Erythroblast (primary cell): Measurements from ENCODE around the gene P2RY14.

Source experiments
- GATA1 ChIP-seq: IDR thresholded peaks from 2 replicates; pipeline ENCODE4 v1.6.1; 2011; ENCODE audit warnings: low read depth, mild to moderate bottlenecking, control low read depth, low read length, moderate library complexity
- POLR2A ChIP-seq: IDR thresholded peaks from 2 replicates; pipeline ENCODE4 v1.6.1; 2011; ENCODE audit warnings: mild to moderate bottlenecking, low read length

DNA sequence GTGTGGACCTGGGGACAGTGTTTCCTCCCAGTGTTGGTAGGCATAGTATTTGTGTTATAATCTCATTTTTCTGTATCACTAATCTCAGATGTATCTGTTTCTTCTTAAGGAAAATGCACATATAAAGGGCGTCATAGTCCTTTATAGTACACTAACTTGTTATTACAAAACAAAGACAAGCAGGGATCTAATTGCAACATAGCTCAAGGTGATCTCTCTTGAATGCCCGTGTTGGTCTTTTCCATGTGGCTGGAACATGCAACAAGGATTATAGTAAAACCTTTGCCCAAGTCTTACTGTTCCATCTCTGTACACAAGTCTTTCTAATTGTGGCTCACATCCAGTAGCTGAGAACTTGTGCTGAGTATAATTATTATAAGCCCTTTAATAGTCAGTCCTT, 41.8 kb upstream of the P2RY14 start:
- no peak for TF ChIP-seq POLR2A
- no peak for TF ChIP-seq GATA1
